HepG2 (cell line): ENCODE results near the gene LINGO3. TPM values are rescaled to one million over a fixed set of nuclear protein-coding genes. Genes with fewer than 3 reads are reported as not detected.

Source experiments
- ATAC-seq: fragments of 200-7000 bp; cut with Tn5 transposase; 3 replicates; pipeline ENCODE4 v1.9.1; 2020; ENCODE audit warnings: mild to moderate bottlenecking, moderate library complexity
- BruUV-seq: library from RNA; stranded (reverse); fragments of 400-500 nt; replicated peaks from 2 replicates; lab custom pipeline; 2021; lab: Mats Ljungman, UMichigan
- CTCF ChIA-PET: fragments of 300-600 bp; formaldehyde crosslinking; extraction: SDS; loops from one replicate; lab custom pipeline; 2021; ENCODE audit warnings: low total read pairs, inconsistent platforms, low intra/inter-chr PET ratio; lab: Yijun Ruan, JAX
- POLR2A ChIA-PET: fragments of 350-600 bp; sonication (Branson Sonifier 250); formaldehyde crosslinking; loops from one replicate; lab custom pipeline; 2020; ENCODE audit warnings: antibody characterized with exemption, inconsistent platforms; lab: Yijun Ruan, JAX
- DNase-seq: peaks from one replicate; pipeline ENCODE4 v3.0.0-alpha.2; 2015; ENCODE audit warnings: low spot score
- FAIRE-seq: peaks from 3 replicates; lab custom pipeline; 2011; peaks lifted over from hg19 to GRCh38; lab: Jason Lieb, UNC
- H2AFZ ChIP-seq: one replicate; pipeline ENCODE4 v1.6.1; 2011; ENCODE audit warnings: low read length, inconsistent platforms
- H3K27ac ChIP-seq: fragments of 300-600 bp; 3 replicates; pipeline ENCODE4 v1.8.0; 2011; ENCODE audit warnings: mixed run types, mild to moderate bottlenecking, mixed read lengths, low read length, inconsistent platforms; ENCODE audit not compliant: insufficient read depth; ENCODE audit errors: extremely low read length
- H3K27me3 ChIP-seq, 2 experiments: fragments of 200-600 bp in 1 of 2; 2 replicates in 1 of 2; 3 replicates in 1 of 2; pipeline versions ENCODE4 v1.6.0 to v1.8.0; 2011; ENCODE audit warnings: low read length in 2 of 2, mild to moderate bottlenecking in 2 of 2, moderate library complexity in 2 of 2, inconsistent platforms in 1 of 2; ENCODE audit not compliant: insufficient read depth in 2 of 2, control insufficient read depth in 1 of 2
- H3K36me3 ChIP-seq, 2 experiments: fragments of 200-600 bp in 1 of 2; replicated peaks in 1 of 2; 2 replicates in 1 of 2; 3 replicates in 1 of 2; pipeline versions ENCODE4 v1.5.1 to v1.8.0; 2011; ENCODE audit warnings: low read length in 2 of 2, inconsistent platforms in 1 of 2; ENCODE audit not compliant: insufficient read depth in 2 of 2, control insufficient read depth in 1 of 2
- H3K4me1 ChIP-seq: 2 replicates; pipeline ENCODE4 v1.5.1; 2012; ENCODE audit warnings: low read length, inconsistent platforms; ENCODE audit not compliant: insufficient read depth
- H3K4me2 ChIP-seq: 2 replicates; pipeline ENCODE4 v1.6.0; 2011; ENCODE audit warnings: low read depth, low read length, inconsistent platforms
- H3K4me3 ChIP-seq, 3 experiments: fragments of 200-600 bp in 1 of 3; sonication (generic), shearing (Covaris generic) in 1 of 3; replicated peaks in 1 of 3; 2 replicates each; pipeline ENCODE4 v1.5.1; 2011 to 2016; ENCODE audit warnings: low read length in 3 of 3, inconsistent platforms in 2 of 3, low read depth in 2 of 3, mild to moderate bottlenecking in 2 of 3, control low read depth in 1 of 3, mixed read lengths in 1 of 3; ENCODE audit not compliant: insufficient read depth in 1 of 3
- H3K79me2 ChIP-seq: one replicate; pipeline ENCODE4 v1.6.1; 2011; ENCODE audit warnings: low read length, inconsistent platforms; ENCODE audit not compliant: insufficient read depth
- H3K9ac ChIP-seq: 2 replicates; pipeline ENCODE4 v1.6.0; 2011; ENCODE audit warnings: mild to moderate bottlenecking, low read depth, low read length, inconsistent platforms; ENCODE audit not compliant: insufficient read depth
- H3K9me3 ChIP-seq: 2 replicates; pipeline ENCODE4 v1.5.1; 2012; ENCODE audit warnings: mild to moderate bottlenecking, low read length
- H4K20me1 ChIP-seq: 2 replicates; pipeline ENCODE4 v1.6.0; 2011; ENCODE audit warnings: inconsistent platforms, mild to moderate bottlenecking, low read length, moderate library complexity; ENCODE audit not compliant: insufficient read depth
- AGO1 ChIP-seq: fragments of 200-400 bp; formaldehyde crosslinking; IDR thresholded peaks from 2 replicates; pipeline ENCODE4 v1.6.1; 2017; ENCODE audit warnings: mild to moderate bottlenecking, low read depth, low read length, moderate library complexity; ENCODE audit not compliant: poor library complexity, severe bottlenecking
- EHMT2 ChIP-seq: fragments of 200-600 bp; sonication (generic); IDR thresholded peaks from 2 replicates; pipeline ENCODE4 v1.7.0; 2017; ENCODE audit warnings: antibody characterized with exemption, low read depth, low read length, borderline replicate concordance
- HCFC1 ChIP-seq: fragments of 150-350 bp; IDR thresholded peaks from 2 replicates; pipeline ENCODE4 v1.6.1; 2014; ENCODE audit warnings: low read depth, low read length
- MEIS1 ChIP-seq: sonication (generic); formaldehyde crosslinking; IDR thresholded peaks from 2 replicates; pipeline ENCODE4 v1.9.0; 2021; ENCODE audit warnings: mild to moderate bottlenecking, missing genetic modification reagents, moderate library complexity, borderline replicate concordance
- MIXL1 ChIP-seq: IDR thresholded peaks from 2 replicates; pipeline ENCODE4 v1.6.1; 2016
- PAF1 ChIP-seq: IDR thresholded peaks from 2 replicates; pipeline ENCODE4 v1.6.1; 2016; ENCODE audit warnings: missing genetic modification reagents, missing compliant biosample characterization
- ZNF3 ChIP-seq: IDR thresholded peaks from 2 replicates; pipeline ENCODE4 v1.7.0; 2017; ENCODE audit warnings: inconsistent platforms
- ZNF484 ChIP-seq: sonication (generic); formaldehyde crosslinking; IDR thresholded peaks from 2 replicates; pipeline ENCODE4 v1.5.1; 2020; ENCODE audit warnings: mild to moderate bottlenecking, low read depth, missing genetic modification reagents, borderline replicate concordance
- ZNF569 ChIP-seq: sonication (generic); formaldehyde crosslinking; IDR thresholded peaks from 2 replicates; pipeline ENCODE4 v1.5.0; 2020; ENCODE audit warnings: mild to moderate bottlenecking, missing genetic modification reagents, moderate library complexity, borderline replicate concordance
- ZNF570 ChIP-seq: sonication (generic); formaldehyde crosslinking; IDR thresholded peaks from 2 replicates; pipeline ENCODE4 v1.4.0; 2020; ENCODE audit warnings: mild to moderate bottlenecking, missing genetic modification reagents, borderline replicate concordance
- WGBS: methylation state at CpG from one replicate; pipeline ENCODE4 v1.1.6; 2017; ENCODE audit warnings: low lambda C conversion rate; 5-methylcytosine and 5-hydroxymethylcytosine counted together
- in situ Hi-C: cut with HindIII; loops from 2 replicates; pipeline ENCODE4 v1.10.0; 2017; ENCODE audit warnings: low pct_unique_long_range_greater_than_20kb; ENCODE audit not compliant: extremely low pct_ligation_motif_present
- intact Hi-C: fragments of 100-400 bp; cut with micrococcal nuclease; formaldehyde crosslinking; loops from one replicate; pipeline ENCODE4 v1.10.0; 2022; ENCODE audit not compliant: unreplicated experiment
- polyA plus RNA-seq, 8 experiments: library from polyadenylated mRNA; depleted of rRNA in 3 of 8; stranded (reverse) in 7 of 8; unstranded in 1 of 8; fragments of >200 nt; fragmentation: Illumina TruSeq in 4 of 8; extraction: Trizol in 4 of 8; gene quantifications; 2 replicates each; pipeline versions ENCODE4 v1.2.1 to v1.2.3, GENCODE V29; 2011 to 2016; ENCODE audit warnings: low read depth in 4 of 8, missing spikeins in 1 of 8, mixed read lengths in 1 of 8; ENCODE audit not compliant: insufficient read depth in 1 of 8
- total RNA-seq, 5 experiments: library from RNA; depleted of rRNA; stranded (reverse); fragments of >200 nt; fragmentation: Illumina TruSeq; extraction: Trizol; gene quantifications; 2 replicates each; pipeline ENCODE4 v1.2.3, GENCODE V29; 2016; ENCODE audit warnings: low read depth in 1 of 5
- TF ChIP-seq, protein P1 (sequence below): IDR thresholded peaks from 2 replicates; pipeline ENCODE4 v1.6.1; 2012; ENCODE audit warnings: low read depth, low read length, improper control_type of control experiment
- TF ChIP-seq, protein P2 (sequence below): sonication (generic); formaldehyde crosslinking; IDR thresholded peaks from 2 replicates; pipeline ENCODE4 v1.4.0; 2020; ENCODE audit warnings: missing genetic modification reagents

LINGO3 gene
- total and polyA plus RNA-seq, 2 of the 13 experiments (the other 11 are each of a cell fraction or from before 2014, with no cell fraction given) = not detected

DNA sequence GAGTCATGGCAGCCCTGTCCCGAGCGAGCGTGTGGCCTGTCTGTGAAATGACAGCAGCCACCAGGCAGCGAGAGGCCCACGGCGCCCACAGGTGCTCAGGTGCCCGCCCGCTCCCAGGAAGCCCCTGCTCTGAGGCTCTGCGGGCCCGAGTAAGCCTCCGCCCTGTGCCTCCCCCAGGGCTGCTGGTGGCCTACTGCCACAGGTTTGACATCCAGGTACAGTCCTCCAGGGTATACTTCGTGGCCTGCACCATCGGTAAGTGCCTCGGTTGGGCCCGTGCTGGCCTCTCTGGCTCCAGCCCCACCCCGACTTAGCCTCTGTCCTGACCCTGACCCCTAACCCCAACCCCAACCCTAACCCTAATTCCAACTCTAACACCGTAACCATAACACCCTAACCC, 37.1 kb upstream of the LINGO3 start (continued):
- TF ChIP-seq, protein P1, sequence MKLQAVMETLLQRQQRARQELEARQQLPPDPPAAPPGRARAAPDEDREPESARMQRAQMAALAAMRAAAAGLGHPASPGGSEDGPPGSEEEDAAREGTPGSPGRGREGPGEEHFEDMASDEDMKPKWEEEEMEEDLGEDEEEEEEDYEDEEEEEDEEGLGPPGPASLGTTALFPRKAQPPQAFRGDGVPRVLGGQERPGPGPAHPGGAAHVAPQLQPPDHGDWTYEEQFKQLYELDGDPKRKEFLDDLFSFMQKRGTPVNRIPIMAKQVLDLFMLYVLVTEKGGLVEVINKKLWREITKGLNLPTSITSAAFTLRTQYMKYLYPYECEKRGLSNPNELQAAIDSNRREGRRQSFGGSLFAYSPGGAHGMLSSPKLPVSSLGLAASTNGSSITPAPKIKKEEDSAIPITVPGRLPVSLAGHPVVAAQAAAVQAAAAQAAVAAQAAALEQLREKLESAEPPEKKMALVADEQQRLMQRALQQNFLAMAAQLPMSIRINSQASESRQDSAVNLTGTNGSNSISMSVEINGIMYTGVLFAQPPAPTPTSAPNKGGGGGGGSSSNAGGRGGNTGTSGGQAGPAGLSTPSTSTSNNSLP = no peak

DNA sequence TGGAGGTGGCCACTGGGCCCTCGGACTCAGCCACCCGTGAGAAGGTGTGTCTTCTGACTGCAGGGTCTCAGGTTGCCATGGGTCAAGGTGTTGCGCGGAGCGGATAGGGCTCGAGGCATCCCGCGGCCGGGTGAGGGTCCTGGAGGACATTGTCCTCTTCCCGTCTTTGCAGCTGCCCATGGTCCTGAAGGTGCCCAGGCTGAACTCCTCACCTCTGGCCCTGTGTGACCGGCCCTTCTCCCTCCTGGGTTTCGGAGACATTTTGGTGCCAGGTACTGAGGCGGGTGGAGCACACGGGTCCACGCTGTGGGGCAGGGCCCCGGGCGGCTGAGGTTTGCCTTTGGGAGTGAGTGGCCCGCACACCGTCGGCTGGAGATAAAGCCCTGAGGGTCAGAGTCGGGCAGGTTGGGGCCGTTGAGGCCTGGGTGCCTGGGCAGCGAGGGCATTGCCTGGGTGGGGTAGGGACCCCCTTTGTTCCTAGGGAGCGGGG, 36.5 kb upstream of the LINGO3 start:
- intact Hi-C loops = no loop called here
- CTCF ChIA-PET = no interaction called here
- H4K20me1 ChIP-seq = no peaks in the 10 kb centered on the region
- FAIRE-seq (no peak), ATAC-seq (no peak), DNase-seq (no peak)
- no peaks in the 10 kb centered on the region; a peak in 2 of 5 replicates for H3K36me3 ChIP-seq
- no peak overlapping the region for H3K27ac ChIP-seq
- WGBS = 97% methylated on average over 21 of the region's 24 CpGs
- TF ChIP-seq ZNF3 (no peak), HCFC1 (no peak), MIXL1 (CRISPR knock-in tag) (no peak), PAF1 (CRISPR knock-in tag) (no peak), EHMT2 (no peak), MEIS1 (CRISPR knock-in tag) (no peak), ZNF484 (CRISPR knock-in tag) (no peak), ZNF569 (CRISPR knock-in tag) (no peak), AGO1 (no peak), ZNF570 (CRISPR knock-in tag) (no peak)
- TF ChIP-seq, protein P2, sequence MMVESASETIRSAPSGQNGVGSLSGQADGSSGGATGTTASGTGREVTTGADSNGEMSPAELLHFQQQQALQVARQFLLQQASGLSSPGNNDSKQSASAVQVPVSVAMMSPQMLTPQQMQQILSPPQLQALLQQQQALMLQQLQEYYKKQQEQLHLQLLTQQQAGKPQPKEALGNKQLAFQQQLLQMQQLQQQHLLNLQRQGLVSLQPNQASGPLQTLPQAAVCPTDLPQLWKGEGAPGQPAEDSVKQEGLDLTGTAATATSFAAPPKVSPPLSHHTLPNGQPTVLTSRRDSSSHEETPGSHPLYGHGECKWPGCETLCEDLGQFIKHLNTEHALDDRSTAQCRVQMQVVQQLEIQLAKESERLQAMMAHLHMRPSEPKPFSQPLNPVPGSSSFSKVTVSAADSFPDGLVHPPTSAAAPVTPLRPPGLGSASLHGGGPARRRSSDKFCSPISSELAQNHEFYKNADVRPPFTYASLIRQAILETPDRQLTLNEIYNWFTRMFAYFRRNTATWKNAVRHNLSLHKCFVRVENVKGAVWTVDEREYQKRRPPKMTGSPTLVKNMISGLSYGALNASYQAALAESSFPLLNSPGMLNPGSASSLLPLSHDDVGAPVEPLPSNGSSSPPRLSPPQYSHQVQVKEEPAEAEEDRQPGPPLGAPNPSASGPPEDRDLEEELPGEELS (CRISPR knock-in tag) = no peak
- no peaks in the 10 kb centered on the region for H3K27me3 ChIP-seq
- peaks cover 9% of the 10 kb centered on the region for H3K4me1 ChIP-seq
- H3K4me3 ChIP-seq = no peak overlapping the region
- no peak overlapping the region for H2AFZ ChIP-seq
- no peaks in the 10 kb centered on the region for H3K9me3 ChIP-seq
- POLR2A ChIA-PET = no interaction called here
- no peak overlapping the region for H3K4me2 ChIP-seq
- no peak overlapping the region for H3K9ac ChIP-seq
- in situ Hi-C loops = no loop called here
- no peaks in the 10 kb centered on the region for H3K79me2 ChIP-seq
- BruUV-seq = no TSS peak
